OCI-LY1 (cell line): ENCODE data around the gene FKRP.

Source experiments
- H2AFZ ChIP-seq: fragments of 200-600 bp; sonication (generic), shearing (Covaris generic); 2 replicates; pipeline ENCODE4 v1.6.0; 2014; ENCODE audit warnings: antibody characterized with exemption, mild to moderate bottlenecking, low read length
- H3F3A ChIP-seq: fragments of 200-600 bp; sonication (generic), shearing (Covaris generic); 2 replicates; pipeline ENCODE4 v1.6.0; 2014; ENCODE audit warnings: mild to moderate bottlenecking, antibody characterized with exemption, low read length, moderate library complexity; ENCODE audit not compliant: insufficient read depth
- H3K27ac ChIP-seq: fragments of 200-600 bp; sonication (generic); 2 replicates; pipeline ENCODE4 v1.5.1; 2014; ENCODE audit warnings: low read length, mixed run types, mild to moderate bottlenecking, low read depth; ENCODE audit not compliant: poor library complexity, severe bottlenecking
- H3K27me3 ChIP-seq: fragments of 200-600 bp; sonication (generic); 2 replicates; pipeline ENCODE4 v1.6.0; 2014; ENCODE audit warnings: antibody characterized with exemption, mild to moderate bottlenecking, low read length, moderate library complexity; ENCODE audit not compliant: insufficient read depth
- H3K36me3 ChIP-seq: fragments of 200-600 bp; sonication (generic); 2 replicates; pipeline ENCODE4 v1.6.1; 2014; ENCODE audit warnings: mild to moderate bottlenecking, antibody characterized with exemption, low read length, moderate library complexity, mixed read lengths; ENCODE audit not compliant: insufficient read depth
- H3K4me1 ChIP-seq: fragments of 200-600 bp; sonication (generic); 2 replicates; pipeline ENCODE4 v1.5.1; 2014; ENCODE audit warnings: mild to moderate bottlenecking, low read length, moderate library complexity; ENCODE audit not compliant: insufficient read depth, severe bottlenecking
- H3K4me2 ChIP-seq: fragments of 200-600 bp; sonication (generic), shearing (Covaris generic); 2 replicates; pipeline ENCODE4 v1.6.1; 2014; ENCODE audit warnings: low read length
- H3K4me3 ChIP-seq: fragments of 200-600 bp; sonication (generic); 2 replicates; pipeline ENCODE4 v1.5.1; 2014; ENCODE audit warnings: low read length, low read depth, mild to moderate bottlenecking, mixed read lengths; ENCODE audit not compliant: poor library complexity, severe bottlenecking
- H3K79me2 ChIP-seq: fragments of 200-600 bp; shearing (Covaris generic); 2 replicates; pipeline ENCODE4 v1.6.1; 2016; ENCODE audit warnings: mixed run types, low read length, mixed read lengths; ENCODE audit not compliant: insufficient read depth
- H3K9ac ChIP-seq: fragments of 200-600 bp; sonication (generic), shearing (Covaris generic); 2 replicates; pipeline ENCODE4 v1.6.1; 2014; ENCODE audit warnings: mild to moderate bottlenecking, low read length, mixed read lengths
- H3K9me2 ChIP-seq: fragments of 200-600 bp; sonication (generic), shearing (Covaris generic); 2 replicates; pipeline ENCODE4 v1.6.1; 2014; ENCODE audit warnings: low read depth, mild to moderate bottlenecking, low read length, mixed read lengths
- H3K9me3 ChIP-seq: fragments of 200-600 bp; shearing (Covaris generic); 2 replicates; pipeline ENCODE4 v1.6.1; 2014; ENCODE audit warnings: low read length, mixed read lengths
- H4K20me1 ChIP-seq: fragments of 200-600 bp; sonication (generic), shearing (Covaris generic); 2 replicates; pipeline ENCODE4 v1.6.0; 2016; ENCODE audit warnings: mild to moderate bottlenecking, low read length; ENCODE audit not compliant: insufficient read depth
- EZH2 ChIP-seq: fragments of 200-600 bp; sonication (generic), shearing (Covaris generic); IDR thresholded peaks from 2 replicates; pipeline ENCODE4 v1.8.0; 2017; ENCODE audit warnings: borderline replicate concordance, mixed run types, mild to moderate bottlenecking, antibody characterized with exemption, low read length, moderate library complexity, mixed read lengths
- TF ChIP-seq, protein P1 (sequence below): fragments of 200-600 bp; sonication (generic), shearing (Covaris generic); IDR thresholded peaks from 2 replicates; pipeline ENCODE4 v1.5.1; 2017; ENCODE audit warnings: mild to moderate bottlenecking, antibody characterized with exemption, low read length, moderate library complexity, mixed read lengths

Gene FKRP

GRCh38 chr19:46731584-46731983 lies 14.3 kb upstream of the FKRP start:
- Histone ChIP-seq H3K79me2 (no peaks in the 10 kb centered on the region), H4K20me1 (no peaks in the 10 kb centered on the region), H3K9me3 (no peaks in the 10 kb centered on the region), H3K27ac (no peak overlapping the region), H2AFZ (no peak overlapping the region), H3K27me3 (no peaks in the 10 kb centered on the region), H3K9ac (no peak overlapping the region), H3K9me2 (no peaks in the 10 kb centered on the region), H3K4me3 (no peak overlapping the region), H3K4me1 (no peaks in the 10 kb centered on the region), H3F3A (no peaks in the 10 kb centered on the region), H3K36me3 (peaks cover 75% of the 10 kb centered on the region), H3K4me2 (no peak overlapping the region)
- TF ChIP-seq, protein P1, sequence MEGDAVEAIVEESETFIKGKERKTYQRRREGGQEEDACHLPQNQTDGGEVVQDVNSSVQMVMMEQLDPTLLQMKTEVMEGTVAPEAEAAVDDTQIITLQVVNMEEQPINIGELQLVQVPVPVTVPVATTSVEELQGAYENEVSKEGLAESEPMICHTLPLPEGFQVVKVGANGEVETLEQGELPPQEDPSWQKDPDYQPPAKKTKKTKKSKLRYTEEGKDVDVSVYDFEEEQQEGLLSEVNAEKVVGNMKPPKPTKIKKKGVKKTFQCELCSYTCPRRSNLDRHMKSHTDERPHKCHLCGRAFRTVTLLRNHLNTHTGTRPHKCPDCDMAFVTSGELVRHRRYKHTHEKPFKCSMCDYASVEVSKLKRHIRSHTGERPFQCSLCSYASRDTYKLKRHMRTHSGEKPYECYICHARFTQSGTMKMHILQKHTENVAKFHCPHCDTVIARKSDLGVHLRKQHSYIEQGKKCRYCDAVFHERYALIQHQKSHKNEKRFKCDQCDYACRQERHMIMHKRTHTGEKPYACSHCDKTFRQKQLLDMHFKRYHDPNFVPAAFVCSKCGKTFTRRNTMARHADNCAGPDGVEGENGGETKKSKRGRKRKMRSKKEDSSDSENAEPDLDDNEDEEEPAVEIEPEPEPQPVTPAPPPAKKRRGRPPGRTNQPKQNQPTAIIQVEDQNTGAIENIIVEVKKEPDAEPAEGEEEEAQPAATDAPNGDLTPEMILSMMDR = no peak
- TF ChIP-seq EZH2 = no peak

GRCh38 chr19:46732172-46732938 lies 13.5 kb upstream of the FKRP start:
- Histone ChIP-seq H3F3A (no peaks in the 10 kb centered on the region), H3K4me3 (no peak overlapping the region), H3K79me2 (no peaks in the 10 kb centered on the region), H2AFZ (no peak overlapping the region), H4K20me1 (no peaks in the 10 kb centered on the region), H3K4me1 (no peaks in the 10 kb centered on the region), H3K4me2 (no peak overlapping the region), H3K9ac (no peak overlapping the region), H3K27me3 (no peaks in the 10 kb centered on the region), H3K36me3 (peaks cover 74% of the 10 kb centered on the region), H3K9me3 (no peaks in the 10 kb centered on the region), H3K27ac (no peak overlapping the region), H3K9me2 (no peaks in the 10 kb centered on the region)
- no peak for TF ChIP-seq EZH2
- TF ChIP-seq, protein P1 = no peak

DNA sequence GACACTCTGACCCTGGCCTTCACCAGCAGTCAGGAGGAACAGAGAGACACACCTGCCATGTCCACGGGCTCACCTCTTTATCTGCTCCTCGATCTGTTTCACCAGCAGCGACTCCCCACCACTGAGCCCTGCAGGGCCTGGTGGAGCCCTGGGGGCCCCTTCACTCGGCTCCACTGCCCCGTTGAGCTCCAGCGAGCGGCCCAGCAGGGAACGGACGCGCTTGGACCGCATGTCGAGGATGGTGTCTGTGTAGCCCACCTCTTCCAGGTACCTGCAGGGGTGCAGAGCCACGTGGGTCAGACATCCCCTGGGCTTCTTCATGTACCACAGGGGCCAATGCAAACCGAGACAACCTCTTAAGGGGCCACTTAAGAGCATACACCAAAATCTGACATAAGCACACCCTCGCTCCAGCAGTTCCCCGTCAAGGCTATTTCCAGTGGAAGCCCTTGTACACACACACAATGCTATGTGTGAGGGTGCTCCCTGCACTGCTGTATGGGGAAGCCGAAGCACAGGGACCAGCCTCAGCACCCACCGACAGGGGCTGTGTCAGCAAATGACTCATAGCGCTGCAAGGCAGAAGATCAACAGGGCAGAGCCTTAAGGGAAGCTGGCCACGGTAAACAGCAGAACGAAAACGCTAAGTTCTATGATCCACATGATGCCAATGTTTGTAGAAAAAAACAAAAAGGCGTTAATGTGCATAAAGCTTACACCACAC lies 12.7 kb upstream of the FKRP start:
- no peaks in the 10 kb centered on the region for H3F3A ChIP-seq
- no peaks in the 10 kb centered on the region for H3K27me3 ChIP-seq
- TF ChIP-seq, protein P1 = no peak
- TF ChIP-seq EZH2 = no peak
- H3K36me3 ChIP-seq = peaks cover 74% of the 10 kb centered on the region
- H3K27ac ChIP-seq = no peak overlapping the region
- no peaks in the 10 kb centered on the region for H3K9me3 ChIP-seq
- no peaks in the 10 kb centered on the region for H3K4me1 ChIP-seq
- no peaks in the 10 kb centered on the region for H3K79me2 ChIP-seq
- H4K20me1 ChIP-seq = no peaks in the 10 kb centered on the region
- H3K4me2 ChIP-seq = no peak overlapping the region
- H2AFZ ChIP-seq = no peak overlapping the region
- H3K9me2 ChIP-seq = no peaks in the 10 kb centered on the region
- no peak overlapping the region for H3K9ac ChIP-seq
- H3K4me3 ChIP-seq = no peak overlapping the region
